GM12878 (cell line): Measurements from ENCODE around the gene HOOK2. TPM values are rescaled to one million over a fixed set of nuclear protein-coding genes. Genes with fewer than 3 reads are reported as not detected.

Experiments used
- ATAC-seq: fragments of 200-7000 bp; cut with Tn5 transposase; 3 replicates; pipeline ENCODE4 v1.9.1; 2020; ENCODE audit warnings: mild to moderate bottlenecking, moderate library complexity
- BruUV-seq: library from RNA; stranded (reverse); fragments of 400-500 nt; replicated peaks from 2 replicates; lab custom pipeline; 2021; lab: Mats Ljungman, UMichigan
- CTCF ChIA-PET: fragments of 300-600 bp; sonication (Branson Sonifier 250); formaldehyde crosslinking; extraction: SDS; loops from one replicate; lab custom pipeline; 2021; ENCODE audit warnings: inconsistent platforms; lab: Yijun Ruan, JAX
- POLR2A ChIA-PET: fragments of 350-600 bp; formaldehyde crosslinking; extraction: SDS; loops from one replicate; lab custom pipeline; 2021; ENCODE audit warnings: inconsistent platforms; lab: Charles Lee
- RAD21 ChIA-PET: fragments of 300-600 bp; sonication (Branson Sonifier 250); formaldehyde crosslinking; loops from one replicate; lab custom pipeline; 2023; ENCODE audit warnings: antibody characterized with exemption; ENCODE audit not compliant: unreplicated experiment; lab: Charles Lee
- SMC1A ChIA-PET: fragments of 300-600 bp; sonication (Branson Sonifier 250); formaldehyde crosslinking; loops from one replicate; lab custom pipeline; 2023; ENCODE audit not compliant: unreplicated experiment, uncharacterized antibody; lab: Charles Lee
- DNase-seq: peaks from one replicate; pipeline ENCODE4 v3.0.0-alpha.2; 2011; ENCODE audit warnings: low read depth, low spot score
- FAIRE-seq: peaks from 3 replicates; lab custom pipeline; 2011; peaks lifted over from hg19 to GRCh38; lab: Jason Lieb, UNC
- H2AFZ ChIP-seq: 2 replicates; pipeline ENCODE4 v1.6.0; 2011; ENCODE audit warnings: low read depth, low read length, control low read depth; ENCODE audit not compliant: control insufficient read depth
- H3K27ac ChIP-seq: 2 replicates; pipeline ENCODE4 v1.5.1; 2011; ENCODE audit warnings: control low read depth; ENCODE audit not compliant: control insufficient read depth, insufficient read depth
- H3K27me3 ChIP-seq, 2 experiments: replicated peaks in 1 of 2; 2 replicates each; pipeline versions ENCODE4 v1.6.0 to v1.6.1; 2011; ENCODE audit warnings: low read length in 1 of 2; ENCODE audit not compliant: control insufficient read depth in 2 of 2, insufficient read depth in 2 of 2
- H3K36me3 ChIP-seq, 2 experiments: 2 replicates each; pipeline ENCODE4 v1.5.1; 2011; ENCODE audit warnings: low read length in 1 of 2; ENCODE audit not compliant: control insufficient read depth in 2 of 2, insufficient read depth in 2 of 2
- H3K4me1 ChIP-seq: 2 replicates; pipeline ENCODE4 v1.6.1; 2011; ENCODE audit warnings: mild to moderate bottlenecking, low read length, moderate library complexity, mixed read lengths; ENCODE audit not compliant: control insufficient read depth, insufficient read depth
- H3K4me2 ChIP-seq: 2 replicates; pipeline ENCODE4 v1.6.0; 2011; ENCODE audit warnings: control low read depth; ENCODE audit not compliant: control insufficient read depth, insufficient read depth
- H3K4me3 ChIP-seq: fragments of 200-600 bp; sonication (generic); 2 replicates; pipeline ENCODE4 v1.5.1; 2016
- H3K79me2 ChIP-seq: 2 replicates; pipeline ENCODE4 v1.6.0; 2011; ENCODE audit warnings: low read length; ENCODE audit not compliant: control insufficient read depth, insufficient read depth
- H3K9ac ChIP-seq: 2 replicates; pipeline ENCODE4 v1.8.0; 2011; ENCODE audit warnings: low read length, control low read depth, mixed read lengths; ENCODE audit not compliant: control insufficient read depth, insufficient read depth
- H3K9me3 ChIP-seq: replicated peaks from 3 replicates; pipeline ENCODE4 v1.5.1; 2011; ENCODE audit warnings: mild to moderate bottlenecking, low read length; ENCODE audit not compliant: control insufficient read depth, insufficient read depth
- H4K20me1 ChIP-seq: 2 replicates; pipeline ENCODE4 v1.6.0; 2011; ENCODE audit not compliant: control insufficient read depth, insufficient read depth
- ASH2L ChIP-seq: fragments of 300-600, 200-600 bp; sonication (generic); IDR thresholded peaks from 2 replicates; pipeline ENCODE4 v1.6.1; 2017; ENCODE audit warnings: low read depth, mild to moderate bottlenecking, borderline replicate concordance
- BRCA1 ChIP-seq: IDR thresholded peaks from 2 replicates; pipeline ENCODE4 v1.6.1; 2011; ENCODE audit warnings: low read depth, low read length, improper control_type of control experiment
- CREM ChIP-seq: IDR thresholded peaks from 2 replicates; pipeline ENCODE4 v1.6.1; 2014; ENCODE audit warnings: antibody characterized with exemption, low read depth
- DPF2 ChIP-seq: fragments of 450-650 bp; IDR thresholded peaks from 2 replicates; pipeline ENCODE4 v1.6.1; 2017; ENCODE audit warnings: mild to moderate bottlenecking
- FOXK2 ChIP-seq: fragments of 450-650 bp; IDR thresholded peaks from 2 replicates; pipeline ENCODE4 v1.6.1; 2017; ENCODE audit warnings: mild to moderate bottlenecking, moderate library complexity
- JUND ChIP-seq: IDR thresholded peaks from 2 replicates; pipeline ENCODE4 v1.6.1; 2012; ENCODE audit warnings: low read depth, mild to moderate bottlenecking, low read length, improper control_type of control experiment, moderate library complexity
- PAX8 ChIP-seq: fragments of 450-650 bp; IDR thresholded peaks from 2 replicates; pipeline ENCODE4 v1.6.1; 2017; ENCODE audit warnings: mild to moderate bottlenecking, moderate library complexity
- SMAD5 ChIP-seq: IDR thresholded peaks from 2 replicates; pipeline ENCODE4 v1.6.1; 2016; ENCODE audit warnings: antibody characterized with exemption, low read depth
- STAT1 ChIP-seq: fragments of 450-650 bp; conservative IDR thresholded peaks from 2 replicates; pipeline ENCODE4 v1.6.1; 2014; ENCODE audit warnings: antibody characterized with exemption, mild to moderate bottlenecking
- ZBED1 ChIP-seq: IDR thresholded peaks from 2 replicates; pipeline ENCODE4 v1.6.1; 2016; ENCODE audit warnings: borderline replicate concordance
- ZNF24 ChIP-seq: fragments of 450-650 bp; IDR thresholded peaks from 2 replicates; pipeline ENCODE4 v1.6.1; 2017; ENCODE audit warnings: antibody characterized with exemption, mild to moderate bottlenecking
- ZNF592 ChIP-seq: fragments of 450-650 bp; IDR thresholded peaks from 2 replicates; pipeline ENCODE4 v1.6.1; 2017; ENCODE audit warnings: mild to moderate bottlenecking, moderate library complexity
- ZSCAN29 ChIP-seq: fragments of 450-650 bp; IDR thresholded peaks from 2 replicates; pipeline ENCODE4 v1.6.1; 2017; ENCODE audit warnings: mild to moderate bottlenecking, moderate library complexity
- WGBS: methylation state at CpG from one replicate; pipeline ENCODE4 v1.1.6; 2016; ENCODE audit warnings: low lambda C conversion rate; ENCODE audit not compliant: insufficient replicate concordance, insufficient coverage; ENCODE audit errors: missing lambda C conversion rate; 5-methylcytosine and 5-hydroxymethylcytosine counted together
- in situ Hi-C: fragments of 300-500 bp; cut with MboI; formaldehyde crosslinking; loops from 9 replicates; pipeline ENCODE4 v1.14.3; 2018; ENCODE audit warnings: mixed read lengths
- intact Hi-C: fragments of 100-400 bp; cut with micrococcal nuclease; formaldehyde crosslinking; loops from one replicate; pipeline ENCODE4 v1.14.2; 2022; ENCODE audit not compliant: unreplicated experiment
- polyA plus RNA-seq, 11 experiments: library from polyadenylated mRNA; depleted of rRNA in 4 of 11; unstranded in 6 of 11; stranded (reverse) in 5 of 11; fragments of >200 nt; fragmentation: Nextera tagmentation in 4 of 11; fragmentation: Illumina TruSeq in 1 of 11; extraction: Ambion mirVana in 4 of 11; extraction: Trizol in 1 of 11; gene quantifications; 1 replicate in 1 of 11; 2 replicates in 10 of 11; pipeline versions ENCODE4 v1.2.1 to v1.2.3, GENCODE V29; 2011 to 2016; ENCODE audit warnings: inconsistent platforms in 2 of 11, missing spikeins in 2 of 11, low read depth in 1 of 11
- total RNA-seq, 4 experiments: library from RNA; depleted of rRNA in 3 of 4; stranded (reverse); fragments of >200 nt in 3 of 4; fragmentation: Illumina TruSeq in 1 of 4; extraction: Trizol in 1 of 4; gene quantifications; 2 replicates each; pipeline versions ENCODE4 v1.2.1 to v1.2.3, GENCODE V29; 2013 to 2021
- TF ChIP-seq, protein P1 (sequence below): fragments of 450-650 bp; IDR thresholded peaks from 2 replicates; pipeline ENCODE4 v1.6.1; 2016; ENCODE audit warnings: mild to moderate bottlenecking
- TF ChIP-seq, protein P2 (sequence below): fragments of 150-350 bp; IDR thresholded peaks from 2 replicates; pipeline ENCODE4 v1.6.1; 2014; ENCODE audit warnings: mild to moderate bottlenecking, low read depth, low read length

The HOOK2 gene
- total and polyA plus RNA-seq, 10 of the 15 experiments (the other 5 are each of a cell fraction or from before 2014, with no cell fraction given): 1.5 to 9.6 (median 6.2) TPM

DNA sequence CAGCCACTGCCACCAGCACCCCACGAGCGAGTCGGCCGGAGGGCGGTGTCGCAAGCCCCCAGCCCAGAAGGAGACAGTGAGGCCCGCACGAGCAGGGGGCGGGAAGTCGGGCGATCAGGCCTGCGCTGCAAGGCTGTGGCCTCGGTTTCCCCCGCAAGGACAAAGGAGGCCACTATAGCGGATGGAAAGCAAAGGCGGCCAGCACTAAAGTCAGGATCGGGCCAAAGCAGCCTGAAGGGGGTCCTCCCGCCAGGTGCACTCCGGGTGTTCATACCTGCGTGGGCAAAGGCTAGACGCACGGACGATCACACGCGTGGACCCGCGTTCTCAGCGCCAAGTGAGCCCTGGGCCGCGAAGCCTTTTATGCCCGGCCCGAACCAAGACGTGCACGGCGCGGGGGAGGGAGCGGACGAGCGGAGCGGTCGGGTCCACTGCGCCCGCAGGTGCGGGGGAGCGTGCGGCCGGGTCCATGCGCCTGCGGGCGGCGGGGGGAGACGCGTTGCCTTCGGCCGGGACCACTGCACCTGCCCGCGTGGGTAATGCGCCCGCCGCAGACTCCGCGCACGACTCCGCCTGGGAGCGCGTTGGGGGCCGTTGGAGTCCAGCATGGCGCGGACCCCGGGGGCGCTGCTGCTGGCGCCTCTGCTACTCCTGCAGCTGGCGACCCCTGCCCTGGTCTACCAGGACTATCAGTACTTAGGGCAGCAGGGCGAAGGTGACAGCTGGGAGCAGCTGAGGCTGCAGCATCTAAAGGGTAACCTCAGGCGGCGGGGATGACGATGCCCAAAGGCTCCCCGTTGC, 26.3 kb upstream of the HOOK2 start, which contains the start of the genes PRDX2 and THSD8:
Gene PRDX2 (minus strand): TSS at position 335 of the 801 bp plus-strand sequence. CDS start 539 bp downstream, outside the sequence.
Gene THSD8 (plus strand): TSS at position 604 of the 801 bp plus-strand sequence. CDS start 3 bp downstream, at position 607.
- no peak for DNase-seq
- peak; percentile 83 for ATAC-seq
- FAIRE-seq: no peak
- ChIA-PET CTCF (interaction anchor here (0.7 to 12.9 kb wide), 8 partner anchors 24 to 164 kb away, joined by 3 to 426 read pairs (median 6); no protein-coding TSS in a partner anchor), POLR2A (interaction anchor here (1.0 to 2.2 kb wide), 7 partner anchors 9 to 80 kb away, joined by 3 to 9 read pairs (median 6); partner anchors contain the start of gene JUNB), RAD21 (interaction anchor here (1.0 to 11.4 kb wide), 3 partner anchors 10 to 47 kb away, joined by 3 to 303 read pairs (median 4); partner anchors contain the start of gene HOOK2), SMC1A (interaction anchor here (0.8 to 11.5 kb wide), 6 partner anchors 22 to 46 kb away, joined by 3 to 240 read pairs (median 4); no protein-coding TSS in a partner anchor)
- Histone ChIP-seq H3K27ac (peak within 1 kb of the TSS; percentile 63), H3K4me1 (peaks cover 14% of the 10 kb centered on the region), H3K27me3 (no peaks in the 10 kb centered on the region), H3K4me2 (peak within 1 kb of the TSS; percentile 98), H2AFZ (peak within 1 kb of the TSS; percentile 88), H3K9ac (peak within 1 kb of the TSS; percentile 79), H3K4me3 (peak within 1 kb of the TSS; percentile 95), H3K36me3 (peaks cover 0 to 1% of the 10 kb centered on the region in 2 experiments; a peak in 2 of 4 replicates), H3K79me2 (peaks cover 13% of the 10 kb centered on the region), H4K20me1 (no peaks in the 10 kb centered on the region), H3K9me3 (no peaks in the 10 kb centered on the region)
- WGBS: 1% methylated on average over 59 of the region's 78 CpGs
- intact Hi-C loops (no loop called here), in situ Hi-C loops (no loop called here)
- no TSS peak for BruUV-seq
- peak; percentile 89 for TF ChIP-seq SMAD5
- TF ChIP-seq, protein P1, sequence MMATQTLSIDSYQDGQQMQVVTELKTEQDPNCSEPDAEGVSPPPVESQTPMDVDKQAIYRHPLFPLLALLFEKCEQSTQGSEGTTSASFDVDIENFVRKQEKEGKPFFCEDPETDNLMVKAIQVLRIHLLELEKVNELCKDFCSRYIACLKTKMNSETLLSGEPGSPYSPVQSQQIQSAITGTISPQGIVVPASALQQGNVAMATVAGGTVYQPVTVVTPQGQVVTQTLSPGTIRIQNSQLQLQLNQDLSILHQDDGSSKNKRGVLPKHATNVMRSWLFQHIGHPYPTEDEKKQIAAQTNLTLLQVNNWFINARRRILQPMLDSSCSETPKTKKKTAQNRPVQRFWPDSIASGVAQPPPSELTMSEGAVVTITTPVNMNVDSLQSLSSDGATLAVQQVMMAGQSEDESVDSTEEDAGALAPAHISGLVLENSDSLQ: no peak
- no peak; the same call in none of the 2 replicates for TF ChIP-seq DPF2
- no peak for TF ChIP-seq ZNF24
- TF ChIP-seq CREM: peak; percentile 45; the same call in 1 of the 2 replicates
- TF ChIP-seq ASH2L: no peak
- no peak for TF ChIP-seq ZBED1
- TF ChIP-seq, protein P2, sequence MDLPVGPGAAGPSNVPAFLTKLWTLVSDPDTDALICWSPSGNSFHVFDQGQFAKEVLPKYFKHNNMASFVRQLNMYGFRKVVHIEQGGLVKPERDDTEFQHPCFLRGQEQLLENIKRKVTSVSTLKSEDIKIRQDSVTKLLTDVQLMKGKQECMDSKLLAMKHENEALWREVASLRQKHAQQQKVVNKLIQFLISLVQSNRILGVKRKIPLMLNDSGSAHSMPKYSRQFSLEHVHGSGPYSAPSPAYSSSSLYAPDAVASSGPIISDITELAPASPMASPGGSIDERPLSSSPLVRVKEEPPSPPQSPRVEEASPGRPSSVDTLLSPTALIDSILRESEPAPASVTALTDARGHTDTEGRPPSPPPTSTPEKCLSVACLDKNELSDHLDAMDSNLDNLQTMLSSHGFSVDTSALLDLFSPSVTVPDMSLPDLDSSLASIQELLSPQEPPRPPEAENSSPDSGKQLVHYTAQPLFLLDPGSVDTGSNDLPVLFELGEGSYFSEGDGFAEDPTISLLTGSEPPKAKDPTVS: no peak
- TF ChIP-seq FOXK2: peak; percentile 97
- TF ChIP-seq BRCA1: 0 out of 2 replicates have a peak, but pooled peaks have one; percentile 34
- no peak for TF ChIP-seq STAT1
- no peak for TF ChIP-seq PAX8
- peak; percentile 100 for TF ChIP-seq JUND
- TF ChIP-seq ZNF592: no peak
- TF ChIP-seq ZSCAN29: 0 out of 2 replicates have a peak, but pooled peaks have one; percentile 64
